GM12873 (cell line): ENCODE measurements around the gene TSPAN12.

Experiments
- CTCF ChIP-seq: IDR thresholded peaks from 2 replicates; pipeline ENCODE4 v1.5.1; 2012; ENCODE audit warnings: low read depth, mild to moderate bottlenecking, moderate library complexity, low read length, control low read depth; ENCODE audit not compliant: insufficient read depth; ENCODE audit errors: missing control alignments

TSPAN12 gene

GRCh38 chr7:120799813-120800475, 58.0 kb downstream of the TSPAN12 start:
- no peak for TF ChIP-seq CTCF

- no peak for TF ChIP-seq CTCF
Observed at GRCh38 chr7:120799147-120799546, 58.8 kb downstream of the TSPAN12 start.

GRCh38 chr7:120797026-120797645, 60.8 kb downstream of the TSPAN12 start:
- no peak for TF ChIP-seq CTCF

- no peak for TF ChIP-seq CTCF
Observed at GRCh38 chr7:120794106-120794729, 63.7 kb downstream of the TSPAN12 start.

GRCh38 chr7:120793213-120793936, 64.6 kb downstream of the TSPAN12 start:
- no peak for TF ChIP-seq CTCF

GRCh38 chr7:120792861-120793130, 65.1 kb downstream of the TSPAN12 start:
- TF ChIP-seq CTCF, result no peak
